Measurements from ENCODE around the gene SRXN1.
A peak's percentile ranks its signal among the peaks of the same experiment; 100 is the strongest.
"Not testable (repeated sequence)": the region's sequence is repeated elsewhere in the genome, so short reads cannot be mapped to it uniquely, and the experiment has no call there.

Gene SRXN1

GRCh38 chr20:653590-654416 lies 803 bp upstream of the SRXN1 start:
- no peak for DNase-seq

- no peak for DNase-seq
Observed at GRCh38 chr20:652615-653109, 338 bp downstream of the SRXN1 start.

GRCh38 chr20:651713-652614 lies 1.0 kb downstream of the SRXN1 start:
- DNase-seq, result peak in 1 of 5 experiments; percentile 17

DNA sequence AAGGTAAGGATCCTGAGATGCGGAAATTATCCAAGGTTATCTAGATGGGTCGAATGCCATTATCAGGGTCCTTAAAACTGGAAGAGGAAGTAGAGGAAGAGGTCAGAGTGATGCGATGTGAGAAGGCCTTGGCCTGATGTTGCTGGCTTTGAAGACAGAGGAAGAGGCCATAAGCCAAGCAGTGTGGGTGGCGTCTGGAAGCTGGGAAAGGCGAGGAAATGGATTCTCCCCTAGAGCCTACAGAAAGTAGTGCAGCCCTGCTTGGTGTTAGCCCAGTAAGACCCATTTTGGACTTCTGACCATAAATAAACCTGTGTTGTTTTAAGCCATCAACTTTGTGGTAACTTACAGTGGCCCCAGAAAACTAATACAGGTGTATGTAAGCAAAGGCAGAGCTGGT lies 2.0 kb downstream of the SRXN1 start:
- no peak for DNase-seq

DNA sequence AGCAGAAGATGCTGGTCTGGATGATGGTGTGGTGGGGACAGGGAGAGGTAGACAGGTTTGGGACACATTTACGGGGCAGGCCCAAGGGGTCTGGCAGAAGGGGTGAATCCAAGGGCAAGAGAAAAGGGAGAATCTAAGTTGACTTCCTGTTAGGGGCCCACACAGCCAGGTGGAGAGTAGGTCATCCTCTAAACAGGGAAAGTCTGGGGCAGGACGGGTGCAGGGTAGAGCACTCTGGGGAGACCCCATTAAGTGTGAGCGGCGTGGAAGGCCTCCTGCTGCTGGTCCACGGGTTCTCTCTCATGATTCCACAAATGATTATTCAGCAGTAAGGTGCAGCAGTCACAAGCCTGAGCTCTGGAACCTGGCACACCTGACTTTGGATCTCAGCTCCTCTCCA lies 2.7 kb downstream of the SRXN1 start:
- DNase-seq, result no peak

GRCh38 chr20:647479-648019 lies 5.5 kb downstream of the SRXN1 start:
- no peak for DNase-seq

DNA sequence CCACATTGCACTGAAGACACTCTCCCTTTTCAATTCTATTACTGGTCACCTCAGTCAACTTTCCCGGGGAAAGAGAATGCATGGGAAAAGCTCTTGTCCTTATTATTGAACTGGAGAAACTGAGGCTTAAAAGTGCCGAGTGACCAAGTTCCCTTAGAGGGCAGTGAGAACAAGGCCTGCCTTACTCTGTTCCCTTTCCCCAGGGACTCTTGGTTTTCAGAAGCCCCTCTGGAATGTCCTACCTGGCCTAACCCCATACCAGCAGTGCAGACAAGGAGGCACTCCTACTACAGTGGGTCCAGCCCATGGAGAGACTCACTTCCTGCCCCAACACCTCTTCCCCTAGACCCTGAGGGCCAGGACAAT lies 6.1 kb downstream of the SRXN1 start:
- DNase-seq, result no peak

DNA sequence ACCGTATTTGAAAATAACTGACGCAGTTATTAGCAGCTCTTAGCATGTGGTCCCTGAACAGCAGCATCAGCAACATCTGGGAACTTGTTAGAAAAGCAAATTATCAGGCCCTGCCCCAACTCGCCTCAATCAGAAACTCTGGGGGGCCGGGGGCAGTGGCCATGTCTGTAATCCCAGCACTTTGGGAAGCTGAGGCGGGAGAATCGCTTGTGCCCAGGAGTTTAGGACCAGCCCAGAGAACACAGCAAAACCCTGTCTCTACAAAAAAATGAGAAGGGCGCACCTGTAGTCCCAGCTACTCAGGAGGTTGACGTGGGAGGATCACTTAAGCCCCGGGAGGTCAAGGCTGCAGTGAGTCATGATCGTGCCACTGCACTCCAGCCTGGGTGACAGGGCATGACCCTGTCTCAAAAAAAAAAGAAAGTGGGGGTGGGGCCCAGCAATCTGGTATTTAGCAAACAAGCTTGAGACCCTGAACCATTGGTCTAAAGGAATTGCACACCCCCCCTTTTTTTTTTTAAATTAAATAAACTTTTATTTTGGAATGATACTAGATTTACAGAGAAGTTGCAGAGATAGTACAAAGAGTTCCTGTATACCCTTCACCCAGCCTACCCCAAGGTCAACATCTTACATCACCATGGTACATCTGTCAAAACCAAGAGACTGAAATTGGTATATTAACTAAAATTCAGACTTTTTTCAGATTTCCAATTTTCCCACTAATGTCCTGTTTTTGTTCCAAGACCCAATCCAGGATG lies 6.7 kb downstream of the SRXN1 start:
- no peak for DNase-seq

DNA sequence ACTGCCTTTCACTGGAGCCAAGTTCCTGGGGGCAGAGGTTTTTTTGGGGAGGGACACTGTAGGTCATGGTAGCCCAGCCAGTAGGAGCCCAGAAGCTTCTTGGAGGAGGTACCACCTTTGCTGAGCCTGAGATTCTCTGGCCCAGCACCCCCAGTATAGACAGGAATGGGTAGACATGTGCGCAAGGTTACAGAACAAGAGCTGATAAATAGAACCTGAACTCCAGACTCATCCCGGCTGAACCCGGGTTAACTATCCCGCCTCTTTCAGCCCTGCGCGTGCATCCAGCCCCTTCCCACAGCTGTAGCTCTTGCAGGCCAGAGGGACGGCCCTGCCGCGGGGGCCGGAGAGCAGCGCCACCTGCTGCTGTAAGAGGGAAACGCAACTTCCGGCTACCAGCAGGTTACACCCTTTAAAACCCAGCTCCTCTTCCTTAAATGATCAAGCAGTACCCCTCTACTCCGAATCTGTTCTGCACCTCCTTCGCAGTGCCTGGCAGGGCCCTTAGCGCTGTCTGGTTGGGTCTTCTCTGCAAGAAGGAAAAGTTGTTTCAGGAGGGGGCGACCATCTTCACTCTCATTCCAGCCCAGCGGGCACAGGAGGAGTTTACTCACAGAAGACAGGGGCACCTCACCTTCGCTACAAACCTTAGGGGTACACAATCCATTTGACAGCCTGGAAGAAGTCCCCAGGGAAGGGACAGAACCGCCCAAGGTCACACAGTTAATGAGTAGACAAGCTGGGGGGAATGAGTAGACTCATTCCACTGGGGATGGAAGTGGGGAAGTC lies 7.5 kb downstream of the SRXN1 start:
- DNase-seq, result peak; percentile 27 to 66 (median 48)

- DNase-seq, result no peak
Observed at GRCh38 chr20:644692-645317, 8.2 kb downstream of the SRXN1 start.

DNA sequence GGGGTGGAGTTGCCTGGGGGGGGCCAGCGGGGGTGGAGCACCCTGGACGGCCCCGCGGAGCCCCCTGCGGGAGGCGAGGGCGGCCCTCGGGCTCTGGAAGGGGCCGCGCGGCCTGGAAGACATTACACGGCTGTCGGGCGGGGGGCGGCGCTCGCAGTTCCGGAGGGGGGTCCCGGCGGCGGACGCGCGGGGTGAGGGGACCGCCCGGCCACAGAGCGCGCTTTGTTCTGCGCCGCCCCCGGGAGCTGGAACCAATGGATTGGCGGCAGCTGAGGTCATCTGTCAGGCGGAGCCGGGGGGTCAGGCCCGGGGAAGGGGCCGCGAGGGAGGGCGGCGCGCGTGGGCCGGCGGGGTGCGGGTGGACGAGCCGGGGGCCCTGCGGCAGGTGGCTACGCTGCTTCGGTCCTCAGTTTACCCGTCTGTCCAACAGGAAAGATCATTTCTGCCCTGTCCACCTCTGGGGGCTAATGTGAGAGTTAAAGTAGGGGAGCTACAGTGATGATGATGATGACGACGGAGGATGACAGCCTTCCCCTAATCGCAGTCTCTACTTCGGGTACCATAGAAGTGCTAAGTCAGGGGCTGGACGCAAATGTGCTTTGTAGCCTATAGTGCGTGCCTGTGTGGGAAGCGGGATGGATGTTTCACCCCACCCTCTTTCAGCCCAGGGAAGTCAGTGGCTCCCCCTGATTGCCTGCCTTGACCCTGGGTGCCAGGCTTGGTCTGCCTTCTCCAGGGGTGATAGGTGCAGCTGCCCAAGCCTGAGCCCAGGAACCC lies 10.4 kb downstream of the SRXN1 start:
- DNase-seq, result no peak

GRCh38 chr20:642013-642397 lies 11.0 kb downstream of the SRXN1 start:
- DNase-seq, result not testable (repeated sequence)

DNA sequence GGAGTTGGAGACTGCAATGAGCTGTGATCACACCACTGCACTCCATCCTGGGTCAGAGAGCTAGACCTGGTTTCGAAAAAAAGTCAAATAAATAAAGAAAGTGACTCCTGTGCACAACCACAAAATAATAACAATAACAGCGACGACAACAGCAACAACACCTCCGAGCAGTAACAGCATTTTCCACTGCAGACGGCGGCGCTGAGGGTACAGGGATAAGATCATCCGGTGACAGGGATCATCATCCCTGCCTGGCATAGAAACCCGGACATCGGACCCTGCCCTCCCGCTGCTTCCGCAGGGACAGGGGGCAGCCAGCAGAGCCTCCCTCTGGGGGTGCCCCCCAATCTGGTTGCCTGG lies 11.5 kb downstream of the SRXN1 start:
- DNase-seq, result no peak

DNA sequence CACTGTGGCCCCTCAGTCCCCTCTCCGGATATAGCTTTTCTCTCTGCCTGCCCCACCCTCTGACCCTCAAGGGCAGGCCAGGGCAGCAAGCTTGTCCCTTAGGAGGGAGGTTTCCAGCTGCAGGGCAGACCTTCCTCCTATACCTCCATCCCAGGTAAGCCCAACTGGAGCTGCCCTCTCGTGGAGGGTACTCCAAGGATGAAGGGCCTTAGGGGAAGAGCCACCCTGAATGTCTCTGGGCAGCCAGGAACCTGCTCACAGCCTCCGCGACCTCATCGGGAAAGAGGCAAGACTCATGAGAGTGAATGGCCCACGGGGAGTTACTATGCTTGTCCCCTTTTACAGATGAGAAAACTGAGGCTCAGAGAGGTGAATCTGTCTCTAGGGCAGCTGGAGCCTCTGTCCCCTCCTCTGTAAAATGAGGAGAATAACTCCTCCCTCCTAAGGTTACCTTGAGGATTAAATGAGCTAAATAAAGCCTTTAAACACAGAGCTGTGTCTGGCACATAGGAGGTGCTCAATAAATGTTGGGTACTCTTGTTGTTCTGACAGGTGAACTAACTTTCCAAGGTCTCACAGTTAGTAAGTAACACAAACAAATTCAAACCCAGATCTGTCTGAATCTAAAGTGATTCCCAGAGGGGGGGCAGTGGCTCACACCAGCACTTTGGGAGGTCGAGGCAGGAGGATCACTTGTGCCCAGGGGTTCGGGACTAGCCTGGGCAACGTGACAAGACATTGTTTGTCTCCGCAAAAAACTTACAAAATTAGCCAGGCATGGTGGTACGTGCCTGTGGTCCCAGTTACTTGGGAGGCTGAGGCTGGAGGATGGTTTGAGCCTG lies 12.1 kb downstream of the SRXN1 start:
- no peak for DNase-seq

GRCh38 chr20:638579-638978 lies 14.4 kb downstream of the SRXN1 start:
- no peak for DNase-seq

DNA sequence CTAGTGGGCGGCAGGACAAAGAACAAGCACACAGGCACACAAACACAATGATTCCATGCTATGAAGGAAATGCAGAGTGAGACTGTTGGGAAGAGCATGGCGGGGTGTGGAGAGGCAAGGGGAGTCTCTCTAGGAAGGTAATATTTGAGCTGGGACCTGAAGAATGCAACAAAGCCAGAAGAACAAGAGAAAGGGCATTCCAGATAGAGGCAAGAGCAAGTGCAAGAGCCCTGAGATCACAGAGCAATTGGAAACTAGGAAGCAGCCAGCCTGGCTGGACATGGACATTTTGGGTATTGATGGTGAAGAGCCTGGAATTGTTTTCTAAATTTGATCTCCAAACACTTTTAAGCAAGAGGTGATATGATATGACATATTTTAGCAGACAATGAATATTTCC lies 15.4 kb downstream of the SRXN1 start:
- no peak for DNase-seq

- DNase-seq, result no peak
Observed at GRCh38 chr20:635893-636338, 17.1 kb downstream of the SRXN1 start.

GRCh38 chr20:635028-635892 lies 17.7 kb downstream of the SRXN1 start:
- no peak for DNase-seq
